Esophagus squamous epithelium (tissue), 5 donors: ENCODE data around the gene TLCD3B. TPM values are rescaled to one million over a fixed set of nuclear protein-coding genes. Genes with fewer than 3 reads are reported as not detected.

Source experiments
- DNase-seq: peaks from one replicate; lab custom pipeline; 2025; lab: John Stamatoyannopoulos, UW
- H3K27ac ChIP-seq, 4 donors: fragments of 200-600 bp; sonication (generic); one replicate each; pipeline ENCODE4 v1.5.1; 2016 to 2019; ENCODE audit warnings: mild to moderate bottlenecking in 1 of 4
- H3K27me3 ChIP-seq, 4 donors: fragments of 200-600 bp; sonication (generic); 1 replicate in 3 of 4; 2 replicates in 1 of 4; pipeline versions ENCODE4 v1.5.1 to v1.6.0; 2017 to 2021; ENCODE audit warnings: antibody characterized with exemption in 1 of 4
- H3K36me3 ChIP-seq, 3 donors: fragments of 200-600 bp; sonication (generic); one replicate each; pipeline ENCODE4 v1.5.1; 2016 to 2019
- H3K4me1 ChIP-seq, 3 donors: fragments of 200-600 bp; sonication (generic); one replicate each; pipeline ENCODE4 v1.5.1; 2017 to 2019
- H3K4me3 ChIP-seq, 4 donors: fragments of 200-600 bp; sonication (generic); 1 replicate in 3 of 4; 2 replicates in 1 of 4; pipeline ENCODE4 v1.5.1; 2016 to 2019; ENCODE audit warnings: mild to moderate bottlenecking in 2 of 4, moderate library complexity in 1 of 4
- H3K9me3 ChIP-seq, 3 donors: fragments of 200-600 bp; sonication (generic); one replicate each; pipeline ENCODE4 v1.5.1; 2016 to 2019
- CTCF ChIP-seq, 6 experiments: fragments of 450-650 bp in 4 of 6; fragments of 200-600 bp in 2 of 6; sonication (generic) in 2 of 6; IDR thresholded peaks; one replicate each; pipeline ENCODE4 v1.5.1; 2016 to 2019; ENCODE audit warnings: antibody characterized with exemption in 6 of 6, mild to moderate bottlenecking in 4 of 6, moderate library complexity in 4 of 6
- POLR2A ChIP-seq, 4 donors: fragments of 450-650 bp; IDR thresholded peaks; one replicate each; pipeline ENCODE4 v1.6.1; 2017; ENCODE audit warnings: antibody characterized with exemption in 4 of 4, mild to moderate bottlenecking in 4 of 4, moderate library complexity in 3 of 4
- whole genome bisulfite sequencing, 2 donors: methylation state at CpG; one replicate each; pipeline ENCODE4 v1.1.5; 2018; 5-methylcytosine and 5-hydroxymethylcytosine counted together
- intact Hi-C: fragments of 100-400 bp; cut with DNase I; formaldehyde crosslinking; loops from one replicate; pipeline ENCODE4 v1.15.0; 2022
- total RNA-seq, 4 donors: library from RNA; depleted of rRNA; stranded (reverse); fragments of >200 nt; gene quantifications; one replicate each; pipeline ENCODE4 v1.1.0, GENCODE V29; 2016
- donor health status: DM: yes; HTN: yes; CAD: no.

The TLCD3B gene
- total RNA-seq, 4 donors from 2014 or later: not detected

GRCh38 chr16:30007378-30007895 is 23.6 kb downstream of the TLCD3B start:
- Histone ChIP-seq H3K27ac (no peak overlapping the region), H3K36me3 (peaks cover 0 to 17% (median 0%) of the 10 kb centered on the region in 3 donors), H3K4me1 (peaks cover 12 to 36% (median 20%) of the 10 kb centered on the region in 3 donors), H3K9me3 (no peaks in the 10 kb centered on the region), H3K27me3 (peaks cover 14 to 58% (median 17%) of the 10 kb centered on the region in 4 donors), H3K4me3 (no peak overlapping the region)
- 29 to 100% methylated on average over 1 of the region's 11 CpGs for WGBS, 2 donors
- intact Hi-C loops: no loop called here
- TF ChIP-seq CTCF (IDR thresholded peaks at IDR 0.05): no peak
- TF ChIP-seq POLR2A (IDR thresholded peaks at IDR 0.05): no peak
- no peak for DNase-seq

GRCh38 chr16:30006659-30007377 is 24.3 kb downstream of the TLCD3B start:
- H3K27ac ChIP-seq: no peak overlapping the region
- DNase-seq: no peak
- 100% methylated on average over 1 of the region's 34 CpGs; no CpG with 5 or more reads in 1 of the 2 donors for whole genome bisulfite sequencing, 2 donors
- H3K9me3 ChIP-seq: no peaks in the 10 kb centered on the region
- no peak for TF ChIP-seq CTCF (IDR thresholded peaks at IDR 0.05)
- TF ChIP-seq POLR2A (IDR thresholded peaks at IDR 0.05): no peak
- intact Hi-C loops: no loop called here
- H3K36me3 ChIP-seq: peaks cover 0 to 23% (median 0%) of the 10 kb centered on the region in 3 donors
- peaks cover 12 to 33% (median 20%) of the 10 kb centered on the region in 3 donors for H3K4me1 ChIP-seq
- H3K4me3 ChIP-seq: no peak overlapping the region
- peaks cover 11 to 52% (median 15%) of the 10 kb centered on the region in 4 donors for H3K27me3 ChIP-seq

GRCh38 chr16:30006095-30006473 is 25.0 kb downstream of the TLCD3B start:
- Histone ChIP-seq H3K4me1 (peaks cover 7 to 25% (median 13%) of the 10 kb centered on the region in 3 donors), H3K27ac (no peak overlapping the region), H3K27me3 (peaks cover 4 to 44% (median 12%) of the 10 kb centered on the region in 4 donors), H3K36me3 (peaks cover 0 to 31% (median 0%) of the 10 kb centered on the region in 3 donors), H3K4me3 (no peak overlapping the region), H3K9me3 (no peaks in the 10 kb centered on the region)
- WGBS, 2 donors: 78 to 89% methylated on average over 3 to 13 of the region's 18 CpGs
- TF ChIP-seq POLR2A (IDR thresholded peaks at IDR 0.05) (no peak), CTCF (IDR thresholded peaks at IDR 0.05) (no peak)
- intact Hi-C loops: no loop called here
- no peak for DNase-seq

GRCh38 chr16:30005341-30006094 is 25.6 kb downstream of the TLCD3B start:
- H3K27ac ChIP-seq: no peak overlapping the region
- peaks cover 0 to 39% (median 7%) of the 10 kb centered on the region in 4 donors for H3K27me3 ChIP-seq
- DNase-seq: no peak
- H3K36me3 ChIP-seq: peaks cover 0 to 36% (median 5%) of the 10 kb centered on the region in 3 donors
- TF ChIP-seq CTCF (IDR thresholded peaks at IDR 0.05) (peak; percentile 67 to 77 (median 70)), POLR2A (IDR thresholded peaks at IDR 0.05) (no peak)
- peaks cover 1 to 20% (median 7%) of the 10 kb centered on the region in 3 donors for H3K4me1 ChIP-seq
- 29 to 57% methylated on average over 4 to 18 of the region's 35 CpGs for WGBS, 2 donors
- peak overlapping the region in 1 of 4 donors; percentile 28 for H3K4me3 ChIP-seq
- H3K9me3 ChIP-seq: no peaks in the 10 kb centered on the region
- intact Hi-C loops: no loop called here
